NCI-H69 (cell line): Measurements from ENCODE around the gene HACE1.

Experiments used
- DNase-seq: peaks from one replicate; lab custom pipeline; 2025; lab: John Stamatoyannopoulos, UW

Gene HACE1

GRCh38 chr6:104737567-104737966 lies 122.2 kb downstream of the HACE1 start:
- peak; percentile 68 for DNase-seq

GRCh38 chr6:104736545-104736944 lies 123.2 kb downstream of the HACE1 start:
- DNase-seq = no peak

- no peak for DNase-seq
These were observed 129.3 kb downstream of the HACE1 start for GRCh38 chr6:104730450-104730849.

GRCh38 chr6:104729433-104729832 lies 130.3 kb downstream of the HACE1 start:
- DNase-seq = no peak

GRCh38 chr6:104728448-104728847 lies 131.3 kb downstream of the HACE1 start:
- DNase-seq = no peak

- DNase-seq = no peak
These were observed 141.0 kb downstream of the HACE1 start for GRCh38 chr6:104718672-104719071.

GRCh38 chr6:104716858-104717257 lies 142.9 kb downstream of the HACE1 start:
- DNase-seq = no peak

- no peak for DNase-seq
These were observed 144.9 kb downstream of the HACE1 start for GRCh38 chr6:104714796-104715195.

GRCh38 chr6:104713982-104714381 lies 145.7 kb downstream of the HACE1 start:
- DNase-seq = no peak

- DNase-seq = peak; percentile 65
These were observed 148.3 kb downstream of the HACE1 start for GRCh38 chr6:104711371-104711770.

GRCh38 chr6:104710543-104711335 lies 149.0 kb downstream of the HACE1 start:
- DNase-seq = peak; percentile 32

- DNase-seq = no peak
These were observed 153.7 kb downstream of the HACE1 start for GRCh38 chr6:104705916-104706442.

- no peak for DNase-seq
These were observed 154.5 kb downstream of the HACE1 start for GRCh38 chr6:104705095-104705707.

GRCh38 chr6:104704191-104704590 lies 155.5 kb downstream of the HACE1 start:
- no peak for DNase-seq

- no peak for DNase-seq
These were observed 157.4 kb downstream of the HACE1 start for GRCh38 chr6:104702126-104702841.

- no peak for DNase-seq
These were observed 159.1 kb downstream of the HACE1 start for GRCh38 chr6:104700371-104701185.

- DNase-seq = no peak
These were observed 160.0 kb downstream of the HACE1 start for GRCh38 chr6:104699593-104700329.

- no peak for DNase-seq
These were observed 160.7 kb downstream of the HACE1 start for GRCh38 chr6:104698979-104699378.

GRCh38 chr6:104692008-104692407 lies 167.7 kb downstream of the HACE1 start:
- no peak for DNase-seq

- DNase-seq = no peak
These were observed 170.0 kb downstream of the HACE1 start for GRCh38 chr6:104689551-104690205.
